Aorta (tissue), 5 donors: ENCODE results near the gene PRR33. TPM values are rescaled to one million over a fixed set of nuclear protein-coding genes. Genes with fewer than 3 reads are reported as not detected.
A peak's percentile ranks its signal among the peaks of the same experiment; 100 is the strongest.

Experiments used
- ATAC-seq: fragments of 200-7000 bp; cut with Tn5 transposase; one replicate; pipeline ENCODE4 v1.9.1; 2022; ENCODE audit warnings: moderate library complexity; ENCODE audit not compliant: low FRiP score
- DNase-seq, 2 donors: peaks; one replicate each; pipeline ENCODE4 v3.0.0-alpha.2; 2020
- H3K27ac ChIP-seq, 2 donors: one replicate each; pipeline ENCODE4 v1.5.1; 2013; ENCODE audit warnings: low read length in 2 of 2, mild to moderate bottlenecking in 2 of 2, moderate library complexity in 2 of 2, control low read depth in 1 of 2, inconsistent platforms in 1 of 2, low read depth in 1 of 2
- H3K27me3 ChIP-seq, 2 donors: one replicate each; pipeline ENCODE4 v1.6.1; 2013; ENCODE audit warnings: control low read depth in 1 of 2, low read length in 1 of 2, mild to moderate bottlenecking in 1 of 2, moderate library complexity in 1 of 2; ENCODE audit not compliant: insufficient read depth in 2 of 2, control insufficient read depth in 1 of 2
- H3K36me3 ChIP-seq, 2 donors: one replicate each; pipeline ENCODE4 v1.6.1; 2013; ENCODE audit warnings: control low read depth in 1 of 2, low read length in 1 of 2, mild to moderate bottlenecking in 1 of 2; ENCODE audit not compliant: insufficient read depth in 2 of 2, control insufficient read depth in 1 of 2
- H3K4me1 ChIP-seq, 2 donors: one replicate each; pipeline ENCODE4 v1.6.1; 2013; ENCODE audit warnings: low read length in 2 of 2, control low read depth in 1 of 2, mild to moderate bottlenecking in 1 of 2, moderate library complexity in 1 of 2; ENCODE audit not compliant: insufficient read depth in 2 of 2, control insufficient read depth in 1 of 2
- H3K4me3 ChIP-seq, 2 donors: one replicate each; pipeline ENCODE4 v1.5.1; 2013; ENCODE audit warnings: low read length in 2 of 2, control low read depth in 1 of 2, mild to moderate bottlenecking in 1 of 2
- H3K9me3 ChIP-seq: one replicate; pipeline ENCODE4 v1.6.1; 2013; ENCODE audit warnings: mild to moderate bottlenecking, low read length; ENCODE audit not compliant: control insufficient read depth
- WGBS, 2 donors: extraction: QIAGEN DNeasy Blood & Tissue Kit; methylation state at CpG; one replicate each; pipeline ENCODE4 v1.1.7; 2013; 5-methylcytosine and 5-hydroxymethylcytosine counted together
- intact Hi-C, 2 donors: fragments of 100-400 bp; cut with DNase I; formaldehyde crosslinking; loops; one replicate each; pipeline versions ENCODE4 v1.14.2 to v1.15.0; 2022
- polyA plus RNA-seq, 2 donors: library from polyadenylated mRNA; stranded (reverse); fragments of 200-250 nt; gene quantifications; one replicate each; pipeline ENCODE4 v1.2.3, GENCODE V29; 2013
- total RNA-seq, 2 donors: library from RNA; stranded (reverse); fragmentation: NEBNext Ultra II Directional; extraction: Animal tissue kit (Norgen Biotek cat#: 25700); gene quantifications; one replicate each; pipeline ENCODE4 v1.2.1, GENCODE V29; 2021
- donor health status: healthy with polysubstance abuse.
- donor health status: Bipolar disorder and iron deficiency.
- donor health status: DM: no; HTN: no; CAD: no.
- donor health status: DM: no; HTN: no; CAD: no.
- donor health status: DM: yes; HTN: yes; CAD: no.

Gene PRR33
- total and polyA plus RNA-seq, 4 donors = not detected

DNA sequence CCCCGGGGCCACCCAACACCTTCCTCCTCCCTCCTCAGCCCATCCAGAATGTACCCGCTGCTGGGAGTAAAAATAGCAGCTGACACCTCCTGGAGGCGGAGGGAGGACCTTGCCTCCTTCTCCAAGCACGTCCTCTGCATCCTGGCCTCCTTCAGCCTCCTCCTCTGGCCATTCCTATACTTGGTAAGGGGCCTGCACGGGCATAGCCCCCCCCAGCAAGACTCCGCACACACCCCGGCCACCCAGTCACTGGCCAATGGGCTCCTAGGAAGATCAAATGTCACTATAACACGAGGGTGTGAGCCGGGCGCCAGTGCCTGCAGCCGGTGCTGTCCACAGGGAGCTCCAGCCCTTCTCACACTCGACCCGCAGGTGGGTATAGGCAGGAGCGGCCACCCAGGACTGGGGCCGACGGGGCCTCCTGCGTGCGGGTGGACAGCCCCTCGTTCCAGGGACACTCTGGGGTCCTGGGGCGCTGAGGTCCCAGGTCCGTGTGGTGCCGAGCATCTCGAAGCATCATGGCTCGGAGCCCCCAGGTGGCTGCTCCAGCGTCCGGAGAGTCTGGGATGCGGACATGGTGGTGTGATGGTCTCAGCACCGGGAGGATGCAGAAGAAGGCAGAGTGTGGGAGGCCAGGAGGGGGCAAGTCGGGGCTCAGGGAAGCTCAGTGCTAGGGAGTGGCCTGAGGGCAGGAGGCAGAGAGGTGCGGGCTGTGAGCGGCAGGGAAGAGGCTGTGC lies 27.9 kb upstream of the PRR33 start, which contains the start of gene TNNT3:
TSS of gene TNNT3 (plus strand) at position 313 of the 737 bp plus-strand sequence. CDS start 3,172 bp downstream, outside the sequence.
- Histone ChIP-seq H3K36me3 (no peaks in the 10 kb centered on the region), H3K4me3 (no peak within 1 kb of the TSS), H3K4me1 (no peaks in the 10 kb centered on the region), H3K27me3 (no peaks in the 10 kb centered on the region), H3K27ac (no peak within 1 kb of the TSS), H3K9me3 (no peaks in the 10 kb centered on the region)
- intact Hi-C loops = loop anchor here in 1 of 2 donors (5.0 kb wide), 1 partner anchor 82 kb away; the partner anchor contains the start of gene TNNI2
- DNase-seq = peak; percentile 53 to 66
- 74 to 75% methylated on average over 31 of the region's 31 CpGs for WGBS, 2 donors
- no peak for ATAC-seq

- no peak overlapping the region for H3K4me3 ChIP-seq
- no peaks in the 10 kb centered on the region for H3K36me3 ChIP-seq
- peak in 1 of 2 donors; percentile 72 for DNase-seq
- no peaks in the 10 kb centered on the region for H3K4me1 ChIP-seq
- H3K27me3 ChIP-seq = no peaks in the 10 kb centered on the region
- 87 to 91% methylated on average over 23 to 29 of the region's 29 CpGs for WGBS, 2 donors
- no peak for ATAC-seq
- H3K27ac ChIP-seq = no peak overlapping the region
- H3K9me3 ChIP-seq = no peaks in the 10 kb centered on the region
- intact Hi-C loops = loop anchor here in 1 of 2 donors (5.0 kb wide), 1 partner anchor 81 kb away; the partner anchor contains the start of gene TNNI2
Observed at GRCh38 chr11:1918436-1919315, 27.0 kb upstream of the PRR33 start.

DNA sequence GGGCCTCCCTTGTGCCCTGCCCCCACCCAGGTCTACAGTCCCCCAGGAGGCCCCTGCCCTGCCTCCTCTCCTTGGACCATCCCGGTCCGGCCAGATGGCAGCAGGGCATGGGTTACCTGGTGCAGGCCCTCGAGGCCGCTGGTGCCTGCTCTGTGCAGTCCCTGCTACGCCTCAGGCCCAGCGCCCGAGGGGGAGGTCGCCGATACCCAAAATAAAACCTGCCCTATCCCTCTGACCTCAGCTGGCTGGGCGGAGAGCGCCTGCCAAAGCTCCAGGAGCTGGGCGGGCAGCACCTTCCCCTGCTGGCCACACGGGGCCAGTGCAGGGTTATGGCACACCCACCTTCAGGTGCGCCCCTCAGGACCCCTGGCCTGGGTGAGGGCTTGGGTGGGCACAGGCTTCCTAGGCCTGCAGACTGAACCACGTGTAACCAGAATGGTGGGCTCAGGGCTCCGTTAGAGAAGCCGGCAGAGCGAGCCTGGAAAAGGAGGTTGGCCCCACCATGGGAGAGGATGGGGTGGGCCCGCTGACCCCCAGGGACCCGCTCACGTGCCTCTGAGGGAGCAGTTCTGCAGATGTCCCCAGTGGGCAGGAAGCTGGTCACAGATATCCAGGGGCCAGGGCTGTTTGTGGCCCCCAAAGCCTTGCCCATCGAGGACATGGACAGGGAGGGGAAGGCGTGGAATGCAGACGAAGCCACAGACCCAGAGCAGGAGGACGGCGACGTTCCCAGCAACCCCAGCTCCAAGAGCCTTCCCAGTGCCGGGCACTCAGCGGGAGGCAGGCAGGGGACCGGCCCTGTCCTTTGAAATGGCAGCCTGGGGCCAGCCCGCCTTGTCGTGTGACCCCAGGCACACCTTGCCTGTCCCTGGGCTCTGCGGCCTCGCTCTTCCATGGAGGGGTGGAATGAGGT lies 26.1 kb upstream of the PRR33 start:
- H3K27ac ChIP-seq = no peak overlapping the region
- H3K36me3 ChIP-seq = no peaks in the 10 kb centered on the region
- H3K27me3 ChIP-seq = no peaks in the 10 kb centered on the region
- no peak overlapping the region for H3K4me3 ChIP-seq
- H3K4me1 ChIP-seq = no peaks in the 10 kb centered on the region
- DNase-seq (peak; percentile 53 to 70), ATAC-seq (peak; percentile 14)
- no peaks in the 10 kb centered on the region for H3K9me3 ChIP-seq
- WGBS, 2 donors = 82 to 84% methylated on average over 34 of the region's 34 CpGs
- intact Hi-C loops = loop anchor here in 1 of 2 donors (5.0 kb wide), 1 partner anchor 80 kb away; the partner anchor contains the start of gene TNNI2

DNA sequence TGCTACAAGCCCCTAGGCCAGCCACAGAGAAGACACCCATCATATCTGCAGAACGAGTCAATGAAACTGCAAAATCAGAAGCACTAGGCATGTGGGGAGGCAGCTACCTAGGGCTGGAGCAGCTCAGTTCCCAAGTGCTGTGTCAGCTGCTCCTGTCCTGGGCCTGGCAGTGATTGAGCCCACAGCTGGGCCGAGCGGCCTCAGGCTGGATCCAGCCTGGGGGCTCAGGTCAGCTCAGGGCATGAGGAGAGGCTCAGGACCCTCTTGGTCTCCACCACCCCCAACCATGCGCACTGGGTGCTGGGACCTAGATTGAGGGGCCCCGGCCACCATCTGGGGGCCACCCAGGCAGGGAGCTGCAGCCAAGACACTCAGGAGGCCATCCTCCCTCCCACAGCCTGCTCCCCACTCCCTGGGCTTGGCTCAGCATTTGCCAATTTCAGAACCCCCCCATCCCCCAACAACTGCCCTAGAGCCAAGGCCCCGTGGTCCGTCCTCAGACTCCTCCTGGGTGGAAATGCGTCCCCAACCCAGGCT lies 25.4 kb upstream of the PRR33 start:
- intact Hi-C loops = loop anchor here (1.0 to 5.0 kb wide), 2 partner anchors 24 to 80 kb away; partner anchors contain the start of gene TNNI2 (in 1 of the 2)
- Histone ChIP-seq H3K27me3 (no peaks in the 10 kb centered on the region), H3K4me3 (no peak overlapping the region), H3K4me1 (no peaks in the 10 kb centered on the region), H3K36me3 (no peaks in the 10 kb centered on the region), H3K27ac (no peak overlapping the region), H3K9me3 (no peaks in the 10 kb centered on the region)
- DNase-seq = peak; percentile 54 to 63
- no peak for ATAC-seq
- 74 to 85% methylated on average over 8 of the region's 8 CpGs for WGBS, 2 donors

DNA sequence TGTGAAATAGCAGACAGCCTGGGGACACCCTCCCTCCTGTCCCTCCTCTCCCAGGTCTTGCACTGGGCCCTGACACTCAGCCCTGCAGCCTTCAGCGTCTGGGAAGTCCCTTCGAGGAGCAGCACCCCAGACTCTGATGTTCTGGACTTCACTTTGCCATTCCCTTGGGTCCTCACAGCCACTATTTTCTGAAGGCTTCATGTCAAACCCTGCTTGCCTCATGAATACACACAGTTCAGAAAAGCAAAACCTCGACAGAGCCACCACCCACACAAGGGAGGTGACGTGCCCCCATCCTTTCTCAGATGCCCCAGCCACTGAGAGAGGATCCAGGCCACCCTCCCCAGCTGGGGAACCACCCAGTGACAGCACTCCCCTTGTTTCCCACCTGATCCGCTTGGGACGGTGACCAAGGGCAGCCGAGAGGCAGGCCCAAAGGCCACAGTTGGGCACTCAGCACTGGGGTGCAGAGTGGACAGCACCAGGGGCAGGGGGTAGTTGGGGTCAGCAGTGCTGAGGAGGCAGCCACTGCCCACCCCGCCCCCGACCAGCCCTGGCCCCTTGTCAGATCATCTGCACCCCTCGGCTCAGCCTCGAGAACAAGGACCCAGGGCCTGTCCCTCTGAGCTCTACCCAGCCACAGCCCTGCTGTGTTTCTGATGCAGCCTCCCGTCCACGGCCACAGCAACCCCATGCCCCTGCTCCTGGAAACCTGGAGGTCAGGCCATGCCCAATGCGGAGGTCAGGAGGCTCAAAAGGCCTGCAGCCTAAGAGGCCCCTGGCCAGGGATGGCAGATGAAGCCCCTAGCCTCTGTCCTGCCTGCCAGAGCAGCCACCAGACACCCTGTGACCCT lies 24.7 kb upstream of the PRR33 start:
- no peaks in the 10 kb centered on the region for H3K36me3 ChIP-seq
- no peak overlapping the region for H3K27ac ChIP-seq
- H3K4me1 ChIP-seq = no peaks in the 10 kb centered on the region
- 83 to 88% methylated on average over 14 of the region's 14 CpGs for WGBS, 2 donors
- H3K27me3 ChIP-seq = no peaks in the 10 kb centered on the region
- no peak overlapping the region for H3K4me3 ChIP-seq
- intact Hi-C loops = loop anchor here (1.0 to 5.0 kb wide), 2 partner anchors 23 to 79 kb away; partner anchors contain the start of gene TNNI2 (in 1 of the 2)
- no peaks in the 10 kb centered on the region for H3K9me3 ChIP-seq
- DNase-seq = peak in 1 of 2 donors; percentile 75
- no peak for ATAC-seq

DNA sequence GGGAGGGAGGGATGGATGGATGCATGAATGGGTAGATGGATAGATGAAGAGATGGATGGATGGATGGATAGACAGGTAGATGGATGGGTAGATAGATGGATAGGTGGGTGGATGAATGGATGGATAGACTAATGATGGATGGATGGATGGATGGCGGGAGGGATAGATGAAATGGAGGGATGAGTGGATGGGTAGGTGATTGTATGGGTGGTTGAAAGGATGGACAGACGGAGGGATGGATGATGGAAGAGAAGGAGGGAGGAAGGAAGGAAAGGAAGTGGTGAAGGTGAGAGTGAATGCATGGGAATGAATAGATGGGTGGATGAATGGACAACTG lies 24.1 kb upstream of the PRR33 start:
- WGBS, 2 donors = 97 to 100% methylated on average over 2 of the region's 2 CpGs
- intact Hi-C loops = loop anchor here (1.0 to 5.0 kb wide), 2 partner anchors 22 to 78 kb away; partner anchors contain the start of gene TNNI2 (in 1 of the 2)
- no peak for ATAC-seq
- no peaks in the 10 kb centered on the region for H3K9me3 ChIP-seq
- H3K4me1 ChIP-seq = no peaks in the 10 kb centered on the region
- no peaks in the 10 kb centered on the region for H3K27me3 ChIP-seq
- H3K4me3 ChIP-seq = no peak overlapping the region
- H3K36me3 ChIP-seq = no peaks in the 10 kb centered on the region
- DNase-seq = no peak
- no peak overlapping the region for H3K27ac ChIP-seq

GRCh38 chr11:1913271-1914060 lies 21.8 kb upstream of the PRR33 start:
- no peak overlapping the region for H3K27ac ChIP-seq
- 93 to 95% methylated on average over 28 to 31 of the region's 31 CpGs for WGBS, 2 donors
- no peaks in the 10 kb centered on the region for H3K36me3 ChIP-seq
- ATAC-seq = no peak
- DNase-seq = no peak
- intact Hi-C loops = no loop called here
- H3K4me1 ChIP-seq = no peaks in the 10 kb centered on the region
- no peak overlapping the region for H3K4me3 ChIP-seq
- no peaks in the 10 kb centered on the region for H3K27me3 ChIP-seq
- no peaks in the 10 kb centered on the region for H3K9me3 ChIP-seq
